GM23338 (cell line): ENCODE measurements around the gene CIB4.

Source experiments
- CREB1 ChIP-seq: fragments of 250-450 bp; sonication (Bioruptor Pico); IDR thresholded peaks from 2 replicates; pipeline ENCODE4 v1.5.0; 2020; ENCODE audit warnings: low read depth, mild to moderate bottlenecking, moderate library complexity
- EZH2 ChIP-seq: fragments of 200-600 bp; sonication (generic); IDR thresholded peaks from one replicate; pipeline ENCODE4 v1.8.0; 2017; ENCODE audit warnings: antibody characterized with exemption, mild to moderate bottlenecking, low read depth; ENCODE audit not compliant: unreplicated experiment
- EZH2phosphoT487 ChIP-seq: fragments of 200-600 bp; sonication (generic); IDR thresholded peaks from one replicate; pipeline ENCODE4 v1.8.1; 2018; ENCODE audit warnings: antibody characterized with exemption; ENCODE audit not compliant: unreplicated experiment
- JUNB ChIP-seq: IDR thresholded peaks from one replicate; pipeline ENCODE4 v1.6.1; 2016; ENCODE audit warnings: antibody characterized with exemption; ENCODE audit not compliant: unreplicated experiment
- POLR2AphosphoS5 ChIP-seq: IDR thresholded peaks from 2 replicates; pipeline ENCODE4 v1.6.1; 2016; ENCODE audit warnings: antibody characterized with exemption, low read depth
- TF ChIP-seq, protein P1 (sequence below), 2 experiments: fragments of 200-600 bp in 1 of 2; sonication (generic) in 1 of 2; conservative IDR thresholded peaks; 2 replicates each; pipeline versions ENCODE4 v1.5.1 to v1.6.1; 2016 to 2017; ENCODE audit warnings: antibody characterized with exemption in 2 of 2, low read depth in 2 of 2, mild to moderate bottlenecking in 2 of 2, moderate library complexity in 1 of 2
- TF ChIP-seq, protein P2 (sequence below): IDR thresholded peaks from one replicate; pipeline ENCODE4 v1.6.1; 2018; ENCODE audit warnings: antibody characterized with exemption; ENCODE audit not compliant: unreplicated experiment
- TF ChIP-seq, protein P3 (sequence below): IDR thresholded peaks from 2 replicates; pipeline ENCODE4 v1.6.1; 2016; ENCODE audit warnings: antibody characterized with exemption

DNA sequence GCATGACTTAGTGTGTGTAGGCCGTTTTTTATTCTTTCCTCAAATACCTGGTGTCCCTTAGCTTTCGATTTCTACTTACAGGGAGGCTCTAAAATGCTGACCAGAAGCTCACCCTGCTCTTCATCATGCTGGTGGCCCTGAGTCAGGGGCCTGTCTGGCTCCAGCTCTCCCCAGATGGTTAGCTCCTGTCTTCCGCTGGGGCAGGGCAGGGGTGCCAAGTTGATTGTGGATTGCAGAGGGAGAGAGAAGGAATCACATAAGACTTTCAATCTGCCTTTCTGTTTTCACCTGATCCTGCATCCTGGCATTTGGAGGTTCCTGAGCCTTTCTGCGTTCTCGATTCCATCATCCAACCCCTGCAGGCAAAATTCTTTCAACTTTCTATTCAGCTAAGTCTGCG, 4.2 kb downstream of the CIB4 start:
- TF ChIP-seq, protein P1, sequence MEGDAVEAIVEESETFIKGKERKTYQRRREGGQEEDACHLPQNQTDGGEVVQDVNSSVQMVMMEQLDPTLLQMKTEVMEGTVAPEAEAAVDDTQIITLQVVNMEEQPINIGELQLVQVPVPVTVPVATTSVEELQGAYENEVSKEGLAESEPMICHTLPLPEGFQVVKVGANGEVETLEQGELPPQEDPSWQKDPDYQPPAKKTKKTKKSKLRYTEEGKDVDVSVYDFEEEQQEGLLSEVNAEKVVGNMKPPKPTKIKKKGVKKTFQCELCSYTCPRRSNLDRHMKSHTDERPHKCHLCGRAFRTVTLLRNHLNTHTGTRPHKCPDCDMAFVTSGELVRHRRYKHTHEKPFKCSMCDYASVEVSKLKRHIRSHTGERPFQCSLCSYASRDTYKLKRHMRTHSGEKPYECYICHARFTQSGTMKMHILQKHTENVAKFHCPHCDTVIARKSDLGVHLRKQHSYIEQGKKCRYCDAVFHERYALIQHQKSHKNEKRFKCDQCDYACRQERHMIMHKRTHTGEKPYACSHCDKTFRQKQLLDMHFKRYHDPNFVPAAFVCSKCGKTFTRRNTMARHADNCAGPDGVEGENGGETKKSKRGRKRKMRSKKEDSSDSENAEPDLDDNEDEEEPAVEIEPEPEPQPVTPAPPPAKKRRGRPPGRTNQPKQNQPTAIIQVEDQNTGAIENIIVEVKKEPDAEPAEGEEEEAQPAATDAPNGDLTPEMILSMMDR (conservative IDR thresholded peaks at IDR 0.05; ENCODE audit: low read depth in 2 of 2), result no peak
- TF ChIP-seq POLR2AphosphoS5 (no peak), EZH2phosphoT487 (no peak), EZH2 (no peak), JUNB (no peak), CREB1 (no peak)
- TF ChIP-seq, protein P2, sequence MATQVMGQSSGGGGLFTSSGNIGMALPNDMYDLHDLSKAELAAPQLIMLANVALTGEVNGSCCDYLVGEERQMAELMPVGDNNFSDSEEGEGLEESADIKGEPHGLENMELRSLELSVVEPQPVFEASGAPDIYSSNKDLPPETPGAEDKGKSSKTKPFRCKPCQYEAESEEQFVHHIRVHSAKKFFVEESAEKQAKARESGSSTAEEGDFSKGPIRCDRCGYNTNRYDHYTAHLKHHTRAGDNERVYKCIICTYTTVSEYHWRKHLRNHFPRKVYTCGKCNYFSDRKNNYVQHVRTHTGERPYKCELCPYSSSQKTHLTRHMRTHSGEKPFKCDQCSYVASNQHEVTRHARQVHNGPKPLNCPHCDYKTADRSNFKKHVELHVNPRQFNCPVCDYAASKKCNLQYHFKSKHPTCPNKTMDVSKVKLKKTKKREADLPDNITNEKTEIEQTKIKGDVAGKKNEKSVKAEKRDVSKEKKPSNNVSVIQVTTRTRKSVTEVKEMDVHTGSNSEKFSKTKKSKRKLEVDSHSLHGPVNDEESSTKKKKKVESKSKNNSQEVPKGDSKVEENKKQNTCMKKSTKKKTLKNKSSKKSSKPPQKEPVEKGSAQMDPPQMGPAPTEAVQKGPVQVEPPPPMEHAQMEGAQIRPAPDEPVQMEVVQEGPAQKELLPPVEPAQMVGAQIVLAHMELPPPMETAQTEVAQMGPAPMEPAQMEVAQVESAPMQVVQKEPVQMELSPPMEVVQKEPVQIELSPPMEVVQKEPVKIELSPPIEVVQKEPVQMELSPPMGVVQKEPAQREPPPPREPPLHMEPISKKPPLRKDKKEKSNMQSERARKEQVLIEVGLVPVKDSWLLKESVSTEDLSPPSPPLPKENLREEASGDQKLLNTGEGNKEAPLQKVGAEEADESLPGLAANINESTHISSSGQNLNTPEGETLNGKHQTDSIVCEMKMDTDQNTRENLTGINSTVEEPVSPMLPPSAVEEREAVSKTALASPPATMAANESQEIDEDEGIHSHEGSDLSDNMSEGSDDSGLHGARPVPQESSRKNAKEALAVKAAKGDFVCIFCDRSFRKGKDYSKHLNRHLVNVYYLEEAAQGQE, result no peak
- TF ChIP-seq, protein P3, sequence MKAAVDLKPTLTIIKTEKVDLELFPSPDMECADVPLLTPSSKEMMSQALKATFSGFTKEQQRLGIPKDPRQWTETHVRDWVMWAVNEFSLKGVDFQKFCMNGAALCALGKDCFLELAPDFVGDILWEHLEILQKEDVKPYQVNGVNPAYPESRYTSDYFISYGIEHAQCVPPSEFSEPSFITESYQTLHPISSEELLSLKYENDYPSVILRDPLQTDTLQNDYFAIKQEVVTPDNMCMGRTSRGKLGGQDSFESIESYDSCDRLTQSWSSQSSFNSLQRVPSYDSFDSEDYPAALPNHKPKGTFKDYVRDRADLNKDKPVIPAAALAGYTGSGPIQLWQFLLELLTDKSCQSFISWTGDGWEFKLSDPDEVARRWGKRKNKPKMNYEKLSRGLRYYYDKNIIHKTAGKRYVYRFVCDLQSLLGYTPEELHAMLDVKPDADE, result no peak
